ENCODE measurements around the gene MLEC.

MLEC gene
- long read RNA-seq, full-length matches to known transcripts, result 4 of 86 reads
- long read RNA-seq, partial matches to known transcripts, result 0 of 86 reads
- long read RNA-seq, other reads (novel, unspliced or antisense), result 82 of 86 reads

- peak within 1 kb of the TSS; percentile 90 for H3K4me3 ChIP-seq (replicated peaks; ENCODE audit: insufficient read depth, low read length)
- peak; percentile 97 to 99 for DNase-seq (ENCODE audit: low read depth in 1 of 2, low spot score in 1 of 2)
- TF ChIP-seq SPI1 (IDR thresholded peaks at IDR 0.05; ENCODE audit: borderline replicate concordance, low read depth), result peak; percentile 82
- peak; percentile 97 for TF ChIP-seq GABPA (IDR thresholded peaks at IDR 0.05; ENCODE audit: low read depth)
- TF ChIP-seq, protein P1, sequence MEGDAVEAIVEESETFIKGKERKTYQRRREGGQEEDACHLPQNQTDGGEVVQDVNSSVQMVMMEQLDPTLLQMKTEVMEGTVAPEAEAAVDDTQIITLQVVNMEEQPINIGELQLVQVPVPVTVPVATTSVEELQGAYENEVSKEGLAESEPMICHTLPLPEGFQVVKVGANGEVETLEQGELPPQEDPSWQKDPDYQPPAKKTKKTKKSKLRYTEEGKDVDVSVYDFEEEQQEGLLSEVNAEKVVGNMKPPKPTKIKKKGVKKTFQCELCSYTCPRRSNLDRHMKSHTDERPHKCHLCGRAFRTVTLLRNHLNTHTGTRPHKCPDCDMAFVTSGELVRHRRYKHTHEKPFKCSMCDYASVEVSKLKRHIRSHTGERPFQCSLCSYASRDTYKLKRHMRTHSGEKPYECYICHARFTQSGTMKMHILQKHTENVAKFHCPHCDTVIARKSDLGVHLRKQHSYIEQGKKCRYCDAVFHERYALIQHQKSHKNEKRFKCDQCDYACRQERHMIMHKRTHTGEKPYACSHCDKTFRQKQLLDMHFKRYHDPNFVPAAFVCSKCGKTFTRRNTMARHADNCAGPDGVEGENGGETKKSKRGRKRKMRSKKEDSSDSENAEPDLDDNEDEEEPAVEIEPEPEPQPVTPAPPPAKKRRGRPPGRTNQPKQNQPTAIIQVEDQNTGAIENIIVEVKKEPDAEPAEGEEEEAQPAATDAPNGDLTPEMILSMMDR (IDR thresholded peaks at IDR 0.05; ENCODE audit: insufficient read depth, low read length), result no peak
- TF ChIP-seq POLR2AphosphoS5 (IDR thresholded peaks at IDR 0.05; ENCODE audit: low read depth), result peak; percentile 42
- TF ChIP-seq, protein P2, sequence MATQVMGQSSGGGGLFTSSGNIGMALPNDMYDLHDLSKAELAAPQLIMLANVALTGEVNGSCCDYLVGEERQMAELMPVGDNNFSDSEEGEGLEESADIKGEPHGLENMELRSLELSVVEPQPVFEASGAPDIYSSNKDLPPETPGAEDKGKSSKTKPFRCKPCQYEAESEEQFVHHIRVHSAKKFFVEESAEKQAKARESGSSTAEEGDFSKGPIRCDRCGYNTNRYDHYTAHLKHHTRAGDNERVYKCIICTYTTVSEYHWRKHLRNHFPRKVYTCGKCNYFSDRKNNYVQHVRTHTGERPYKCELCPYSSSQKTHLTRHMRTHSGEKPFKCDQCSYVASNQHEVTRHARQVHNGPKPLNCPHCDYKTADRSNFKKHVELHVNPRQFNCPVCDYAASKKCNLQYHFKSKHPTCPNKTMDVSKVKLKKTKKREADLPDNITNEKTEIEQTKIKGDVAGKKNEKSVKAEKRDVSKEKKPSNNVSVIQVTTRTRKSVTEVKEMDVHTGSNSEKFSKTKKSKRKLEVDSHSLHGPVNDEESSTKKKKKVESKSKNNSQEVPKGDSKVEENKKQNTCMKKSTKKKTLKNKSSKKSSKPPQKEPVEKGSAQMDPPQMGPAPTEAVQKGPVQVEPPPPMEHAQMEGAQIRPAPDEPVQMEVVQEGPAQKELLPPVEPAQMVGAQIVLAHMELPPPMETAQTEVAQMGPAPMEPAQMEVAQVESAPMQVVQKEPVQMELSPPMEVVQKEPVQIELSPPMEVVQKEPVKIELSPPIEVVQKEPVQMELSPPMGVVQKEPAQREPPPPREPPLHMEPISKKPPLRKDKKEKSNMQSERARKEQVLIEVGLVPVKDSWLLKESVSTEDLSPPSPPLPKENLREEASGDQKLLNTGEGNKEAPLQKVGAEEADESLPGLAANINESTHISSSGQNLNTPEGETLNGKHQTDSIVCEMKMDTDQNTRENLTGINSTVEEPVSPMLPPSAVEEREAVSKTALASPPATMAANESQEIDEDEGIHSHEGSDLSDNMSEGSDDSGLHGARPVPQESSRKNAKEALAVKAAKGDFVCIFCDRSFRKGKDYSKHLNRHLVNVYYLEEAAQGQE (IDR thresholded peaks at IDR 0.05; ENCODE audit: insufficient replicate concordance, low read depth), result peak; percentile 44
- peak within 1 kb of the TSS; percentile 96 for H3K27ac ChIP-seq (replicated peaks)
- H3K27me3 ChIP-seq (ENCODE audit: insufficient read depth, poor library complexity, severe bottlenecking), result no peaks in the 10 kb centered on the region
Observed at GRCh38 chr12:120686690-120687577, at the start of gene MLEC. TSS of gene MLEC (plus strand) at chr12:120687149. CDS start at chr12:120687297, 148 bp downstream.

DNA sequence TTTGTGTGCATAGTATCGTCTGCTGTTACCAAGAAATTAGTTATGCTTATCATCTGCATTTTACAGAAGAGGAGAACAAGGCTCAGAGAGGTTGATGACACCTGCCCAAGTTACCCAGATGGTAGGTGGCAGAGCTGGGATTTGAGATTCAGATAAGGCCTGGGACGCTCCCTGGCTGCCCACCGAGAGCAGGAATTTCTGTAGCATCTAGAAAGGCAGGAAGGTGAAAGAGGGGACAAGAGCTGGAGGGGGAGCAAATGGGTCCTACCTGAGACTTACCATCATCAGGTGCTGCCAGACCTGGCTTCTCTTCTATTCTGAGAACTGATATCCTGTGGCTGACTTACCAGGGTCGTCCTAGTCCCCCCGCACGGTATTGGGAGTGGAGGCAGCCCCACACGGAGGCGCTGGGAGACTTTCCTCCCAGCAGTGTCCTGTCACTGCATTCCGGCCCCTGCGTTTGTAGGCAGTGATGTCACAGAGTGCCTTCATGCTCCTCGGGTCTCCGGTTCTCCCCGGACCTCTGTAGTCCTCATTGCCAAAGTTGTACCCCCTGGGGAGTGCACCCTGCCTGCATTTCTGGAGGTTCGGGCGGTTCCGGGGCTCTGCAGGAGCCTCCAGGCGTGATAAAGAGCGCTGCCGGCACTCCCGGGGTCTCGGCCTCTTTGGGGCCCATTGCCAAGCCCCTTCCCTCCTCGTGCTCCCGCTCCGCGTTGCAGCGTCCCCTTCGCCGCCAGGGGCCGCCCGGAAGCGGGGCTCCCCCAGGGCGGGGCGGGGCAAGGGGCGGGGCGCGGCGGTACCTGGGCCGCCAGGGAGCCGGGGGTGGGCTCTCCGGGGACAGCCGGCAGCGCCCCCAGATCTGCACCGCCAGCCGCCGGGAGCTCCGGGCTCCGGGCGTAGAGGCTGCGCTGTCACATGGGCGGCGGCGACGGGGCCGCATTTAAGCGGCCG lies 46.9 kb upstream of the MLEC start, which contains the start of gene CABP1:
Gene CABP1, plus strand, starts transcription at position 856 of the 951 bp plus-strand sequence. Its CDS starts 60 bp downstream, at position 916.
- H3K27me3 ChIP-seq (ENCODE audit: insufficient read depth, poor library complexity, severe bottlenecking), result peaks cover 32% of the 10 kb centered on the region
- no peak for DNase-seq (ENCODE audit: low read depth in 1 of 2, low spot score in 1 of 2)
- TF ChIP-seq GABPA (IDR thresholded peaks at IDR 0.05; ENCODE audit: low read depth) (no peak), POLR2AphosphoS5 (IDR thresholded peaks at IDR 0.05; ENCODE audit: low read depth) (no peak)
- peak within 1 kb of the TSS; percentile 33 for H3K4me3 ChIP-seq (replicated peaks; ENCODE audit: insufficient read depth, low read length)
- no peak within 1 kb of the TSS for H3K27ac ChIP-seq (replicated peaks)

GRCh38 chr12:120640861-120641833 lies 45.8 kb upstream of the MLEC start:
- H3K4me3 ChIP-seq (replicated peaks; ENCODE audit: insufficient read depth, low read length), result peak overlapping the region; percentile 16
- TF ChIP-seq POLR2AphosphoS5 (IDR thresholded peaks at IDR 0.05; ENCODE audit: low read depth) (no peak), SPI1 (IDR thresholded peaks at IDR 0.05; ENCODE audit: borderline replicate concordance, low read depth) (no peak), GABPA (IDR thresholded peaks at IDR 0.05; ENCODE audit: low read depth) (no peak)
- TF ChIP-seq, protein P2 (IDR thresholded peaks at IDR 0.05; ENCODE audit: insufficient replicate concordance, low read depth), result peak; percentile 96
- no peak overlapping the region for H3K27ac ChIP-seq (replicated peaks)
- peaks cover 32% of the 10 kb centered on the region for H3K27me3 ChIP-seq (ENCODE audit: insufficient read depth, poor library complexity, severe bottlenecking)
- DNase-seq (ENCODE audit: low read depth in 1 of 2, low spot score in 1 of 2), result peak in 1 of 2 experiments; percentile 55

GRCh38 chr12:120642121-120642520 lies 44.8 kb upstream of the MLEC start:
- H3K27me3 ChIP-seq (ENCODE audit: insufficient read depth, poor library complexity, severe bottlenecking), result peaks cover 32% of the 10 kb centered on the region
- no peak for DNase-seq (ENCODE audit: low read depth in 1 of 2, low spot score in 1 of 2)
- H3K4me3 ChIP-seq (replicated peaks; ENCODE audit: insufficient read depth, low read length), result no peak overlapping the region
- no peak overlapping the region for H3K27ac ChIP-seq (replicated peaks)
- no peak for TF ChIP-seq POLR2AphosphoS5 (IDR thresholded peaks at IDR 0.05; ENCODE audit: low read depth)
- TF ChIP-seq, protein P1 (IDR thresholded peaks at IDR 0.05; ENCODE audit: insufficient read depth, low read length), result no peak
- no peak for TF ChIP-seq GABPA (IDR thresholded peaks at IDR 0.05; ENCODE audit: low read depth)
- no peak for TF ChIP-seq SPI1 (IDR thresholded peaks at IDR 0.05; ENCODE audit: borderline replicate concordance, low read depth)
